GM21576 (cell line): Measurements from ENCODE around the gene TOLLIP.
"Not testable (repeated sequence)": the region's sequence is repeated elsewhere in the genome, so short reads cannot be mapped to it uniquely, and the experiment has no call there.

Experiments
- ATAC-seq: cut with Tn5 transposase; IDR thresholded peaks from one replicate; pipeline ENCODE4 v1.9.1; 2021; ENCODE audit warnings: mild to moderate bottlenecking, moderate library complexity; ENCODE audit not compliant: unreplicated experiment

TOLLIP gene

DNA sequence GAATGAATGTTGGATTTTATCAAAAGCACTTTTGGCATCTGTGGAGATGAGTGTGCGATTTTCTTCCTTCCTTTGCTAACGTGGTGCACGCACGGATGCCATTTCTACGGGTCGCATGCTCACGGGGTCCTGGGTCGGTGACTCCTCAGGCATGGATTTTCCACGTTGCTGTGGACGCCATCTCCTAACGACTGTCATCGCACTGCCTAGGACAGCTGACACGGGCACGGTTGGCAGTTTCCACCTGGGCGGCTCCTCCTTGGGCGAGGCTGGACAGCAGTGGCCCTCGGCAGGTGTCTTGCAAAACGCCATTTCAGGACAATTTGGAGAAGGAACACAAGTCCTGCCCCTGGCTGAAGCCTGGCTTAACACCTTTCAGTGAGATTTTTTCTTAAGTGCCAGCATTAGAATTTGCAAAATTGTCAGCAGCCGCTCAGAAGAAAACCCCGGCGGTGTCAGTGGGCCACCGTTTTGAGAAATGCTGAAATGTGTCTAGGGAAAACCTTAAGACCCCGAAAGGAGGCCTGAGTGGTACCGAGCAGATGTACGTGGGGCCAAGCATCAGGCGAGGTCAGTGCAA is 34.7 kb upstream of the TOLLIP start:
- no peak for ATAC-seq

DNA sequence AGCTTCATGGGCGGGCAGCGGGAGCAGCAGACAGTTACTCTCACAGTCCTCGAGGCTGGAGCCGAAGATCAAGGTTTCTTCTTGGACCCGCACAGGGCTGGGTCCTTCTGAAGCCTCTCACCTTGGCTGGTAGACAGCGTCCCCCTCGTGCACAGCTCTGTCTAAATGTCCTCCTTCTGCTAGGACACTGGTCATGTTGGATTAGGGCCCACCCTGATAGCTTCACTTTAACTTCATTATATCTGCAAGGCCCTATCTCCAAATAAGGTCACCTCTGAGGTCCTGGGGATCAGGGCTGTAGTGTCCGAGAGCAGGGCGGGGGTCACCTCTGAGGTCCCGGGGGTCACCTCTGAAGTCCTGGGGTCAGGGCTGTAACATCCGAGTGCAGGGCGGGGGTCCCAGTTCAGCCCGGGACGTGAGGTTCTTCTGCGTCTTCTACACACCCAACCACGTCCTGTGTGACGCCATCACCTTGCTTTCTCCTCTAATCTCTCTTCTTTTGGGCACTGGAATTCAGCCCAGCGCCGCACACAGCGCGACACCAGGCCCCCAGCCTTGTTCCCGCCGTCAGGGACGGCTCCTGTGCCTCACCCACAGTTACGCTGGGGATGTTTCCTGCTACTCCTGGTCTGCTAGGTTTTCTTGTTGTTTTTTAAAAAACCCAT is 34.1 kb upstream of the TOLLIP start:
- ATAC-seq = no peak

DNA sequence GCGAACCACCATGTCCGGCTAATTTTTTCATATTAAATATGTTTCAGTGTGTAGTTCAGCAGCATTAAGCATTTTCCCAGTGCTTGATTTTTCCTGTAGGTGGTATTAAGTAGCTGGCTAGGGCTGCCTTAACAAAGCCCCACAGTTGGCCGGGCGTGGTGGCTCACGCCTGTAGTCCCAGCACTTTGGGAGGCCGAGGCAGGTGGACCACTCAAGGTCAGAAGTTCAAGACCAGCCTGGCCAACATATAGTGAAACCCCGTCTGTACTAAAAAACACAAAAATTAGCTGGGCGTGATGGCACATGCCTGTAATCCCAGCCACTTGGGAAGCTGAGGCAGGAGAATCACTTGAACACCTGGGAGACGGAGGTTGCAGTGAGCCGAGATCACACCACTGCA is 33.5 kb upstream of the TOLLIP start:
- ATAC-seq = no peak

DNA sequence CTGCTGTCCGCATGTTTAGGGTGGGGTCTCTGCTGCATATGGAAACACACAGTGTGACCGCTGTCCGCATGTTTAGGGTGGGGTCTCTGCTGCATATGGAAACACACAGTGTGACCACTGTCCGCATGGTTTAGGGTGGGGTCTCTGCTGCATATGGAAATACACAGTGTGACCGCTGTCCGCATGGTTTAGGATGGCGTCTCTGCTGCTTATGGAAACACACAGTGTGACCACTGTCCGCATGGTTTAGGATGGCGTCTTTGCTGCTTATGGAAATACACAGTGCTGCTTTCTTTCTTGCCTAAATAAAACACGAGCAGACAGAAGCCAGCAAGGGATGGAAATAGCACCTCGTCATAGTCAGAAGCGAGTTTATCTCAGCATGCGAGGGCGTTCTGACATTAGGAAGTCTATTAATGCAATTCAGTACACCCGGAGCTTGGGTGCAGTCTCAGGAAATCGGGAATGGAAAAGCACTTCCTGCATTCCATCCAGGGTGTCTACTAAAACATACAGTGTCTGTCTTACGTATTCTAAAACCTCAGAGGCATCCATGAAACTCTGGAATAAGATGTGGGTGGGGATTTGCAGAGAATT is 32.6 kb upstream of the TOLLIP start:
- no peak for ATAC-seq

DNA sequence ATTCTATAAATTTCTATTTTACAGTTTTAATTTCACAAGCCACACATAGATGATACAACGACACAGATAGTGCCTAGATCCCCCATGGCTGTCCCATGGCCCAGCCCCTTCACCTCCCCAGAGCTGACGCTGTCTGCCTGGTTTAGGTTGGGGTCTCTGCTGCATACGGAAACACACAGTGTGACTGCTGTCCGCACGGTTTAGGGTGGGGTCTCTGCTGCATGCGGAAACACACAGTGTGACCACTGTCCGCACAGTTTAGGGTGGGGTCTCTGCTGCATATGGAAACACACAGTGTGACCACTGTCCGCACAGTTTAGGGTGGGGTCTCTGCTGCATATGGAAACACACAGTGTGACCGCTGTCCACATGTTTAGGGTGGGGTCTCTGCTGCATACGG is 31.8 kb upstream of the TOLLIP start:
- ATAC-seq = not testable (repeated sequence)

DNA sequence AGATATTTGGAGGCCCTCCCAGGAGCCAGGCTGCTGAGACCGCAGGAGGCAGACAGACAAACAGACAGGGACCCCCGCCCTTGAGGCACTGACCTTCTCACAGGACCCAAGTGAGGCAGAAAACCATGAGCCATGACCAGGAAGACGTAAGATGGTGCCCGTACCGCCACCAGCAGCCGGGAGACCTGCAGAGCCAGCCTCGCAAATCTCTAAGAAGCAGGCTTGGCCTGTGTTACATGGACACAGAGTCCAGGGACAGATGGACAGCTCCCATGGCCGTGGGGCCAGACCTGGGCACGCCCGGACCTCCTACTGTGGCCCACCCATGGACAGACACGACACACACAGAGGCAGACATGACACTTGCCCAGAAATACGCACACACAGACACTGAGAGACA is 30.7 kb upstream of the TOLLIP start:
- ATAC-seq = no peak

DNA sequence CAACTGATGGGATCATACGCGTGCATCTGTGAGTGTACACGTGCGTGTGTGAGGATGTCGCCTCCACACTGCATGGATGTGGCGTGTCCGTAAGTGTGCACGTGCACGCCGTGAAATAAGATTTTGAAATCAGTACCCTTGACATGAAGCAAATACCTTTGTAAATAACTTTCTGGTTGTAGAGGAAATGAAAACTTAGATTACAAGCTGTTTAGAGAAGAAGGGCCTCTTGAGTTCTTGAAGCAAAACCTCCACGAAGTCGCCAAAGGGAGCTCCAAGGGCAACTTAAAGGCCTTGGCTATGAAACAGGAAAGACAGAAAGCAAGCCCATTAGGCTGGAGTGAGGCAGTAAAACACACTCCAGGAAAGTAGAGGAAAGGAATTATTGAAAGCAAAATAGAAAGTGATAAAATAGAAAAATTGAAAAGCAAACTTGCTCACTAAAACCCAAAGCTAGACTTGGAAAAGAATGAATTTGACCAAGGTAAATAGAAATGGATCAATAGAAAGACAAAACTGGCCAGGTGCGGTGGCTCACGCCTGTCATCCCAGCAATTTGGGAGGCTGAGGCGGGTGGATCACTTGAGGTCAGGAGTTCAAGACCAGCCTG is 29.7 kb upstream of the TOLLIP start:
- no peak for ATAC-seq

DNA sequence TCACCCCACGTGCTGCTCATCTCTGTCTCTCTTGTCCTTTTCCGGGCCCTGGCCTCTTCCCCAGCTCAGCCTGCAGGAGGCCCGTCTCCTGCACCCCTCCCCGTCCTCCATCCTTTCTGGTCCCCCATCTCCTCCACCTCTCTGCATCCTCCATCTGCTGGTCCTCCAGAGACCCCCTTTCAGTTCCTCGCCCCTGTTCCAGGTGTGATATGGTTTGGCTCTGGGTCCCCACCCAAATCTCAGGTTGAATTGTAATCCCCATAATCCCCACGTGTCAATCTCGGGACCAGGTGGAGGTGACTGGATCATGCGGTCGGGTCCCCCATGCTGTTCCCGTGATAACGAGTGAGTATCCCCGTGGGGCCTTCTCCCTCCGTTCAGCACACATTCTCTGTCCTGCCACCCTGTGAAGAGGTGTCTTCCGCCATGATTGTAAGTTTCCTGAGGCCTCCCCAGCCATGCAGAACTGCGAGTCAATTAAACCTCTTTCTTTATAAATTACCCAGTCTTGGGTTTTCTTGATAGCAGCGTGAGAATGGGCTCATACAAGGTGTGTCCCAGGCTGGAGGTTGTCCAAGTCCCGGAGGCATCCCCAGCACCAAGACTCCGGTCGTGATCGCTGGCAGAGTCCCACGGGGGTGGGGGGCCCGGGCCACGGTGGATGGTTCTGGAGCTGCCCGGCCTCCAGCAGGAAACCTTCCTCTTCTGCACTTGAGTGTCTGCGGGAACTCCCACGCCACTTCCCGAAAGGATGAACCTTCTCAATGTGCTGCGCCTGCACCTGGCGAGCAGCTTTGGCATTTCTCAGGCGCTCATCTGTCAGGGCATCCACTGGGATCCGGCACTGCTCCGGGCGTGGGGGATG is 29.0 kb upstream of the TOLLIP start:
- no peak for ATAC-seq

DNA sequence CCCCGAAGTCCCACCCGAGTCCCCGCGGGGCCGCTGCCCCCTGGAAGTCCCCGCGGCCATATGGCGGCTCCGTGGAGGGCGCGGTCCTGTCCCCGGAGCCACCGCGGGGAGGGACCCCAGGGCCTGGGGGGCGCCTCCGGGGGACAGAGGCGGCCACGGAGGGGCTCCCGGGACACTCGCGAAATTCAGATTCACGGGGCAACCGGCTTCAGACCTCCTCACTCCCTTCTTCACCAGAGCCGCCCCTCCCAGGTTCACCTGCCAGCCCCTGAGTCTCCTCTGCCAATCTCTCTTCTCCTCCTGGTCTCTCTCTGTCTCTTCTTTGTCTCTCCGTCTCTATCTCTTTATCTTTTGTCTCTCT is 28.2 kb upstream of the TOLLIP start:
- no peak for ATAC-seq

DNA sequence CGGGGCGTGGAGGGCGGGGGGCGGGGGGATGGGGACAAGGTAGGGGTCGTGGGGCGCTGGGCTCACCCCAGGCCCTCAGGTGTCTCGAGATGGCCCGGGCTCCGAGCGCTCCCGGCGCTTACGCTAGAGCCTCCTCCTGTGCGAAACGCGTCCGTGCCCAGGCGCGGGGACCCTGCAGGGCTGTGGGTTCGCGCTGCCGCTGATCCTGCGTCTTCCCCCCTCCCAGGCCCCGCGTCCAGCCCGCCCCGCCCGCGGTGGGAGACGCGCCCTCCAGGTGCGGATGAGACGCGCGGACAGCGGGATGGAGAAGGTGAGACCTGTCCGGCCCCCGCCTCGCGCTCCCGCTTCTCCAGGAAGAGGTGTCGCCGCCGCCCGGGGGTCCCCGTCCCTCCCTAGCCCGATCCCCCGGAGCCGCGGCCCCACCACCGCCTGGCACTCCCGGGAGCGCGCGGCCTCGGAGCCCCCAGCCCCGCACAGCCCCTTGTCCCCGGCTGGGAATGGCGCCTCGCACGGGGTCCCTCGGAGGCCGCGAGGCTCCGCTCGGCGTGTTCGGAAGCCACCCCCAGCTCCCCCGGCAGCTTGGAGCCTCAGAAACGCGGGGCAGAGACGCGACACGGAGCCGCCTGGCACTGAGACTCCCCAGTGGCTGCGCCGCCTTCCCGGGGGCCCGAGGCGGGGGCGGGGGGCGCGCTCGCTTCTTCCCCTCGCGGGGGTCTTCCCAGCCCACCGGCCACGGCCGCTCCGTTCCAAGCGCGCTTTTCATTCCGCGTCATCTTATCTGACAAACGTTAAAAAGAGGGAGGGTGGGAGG is 27.6 kb upstream of the TOLLIP start:
- no peak for ATAC-seq

DNA sequence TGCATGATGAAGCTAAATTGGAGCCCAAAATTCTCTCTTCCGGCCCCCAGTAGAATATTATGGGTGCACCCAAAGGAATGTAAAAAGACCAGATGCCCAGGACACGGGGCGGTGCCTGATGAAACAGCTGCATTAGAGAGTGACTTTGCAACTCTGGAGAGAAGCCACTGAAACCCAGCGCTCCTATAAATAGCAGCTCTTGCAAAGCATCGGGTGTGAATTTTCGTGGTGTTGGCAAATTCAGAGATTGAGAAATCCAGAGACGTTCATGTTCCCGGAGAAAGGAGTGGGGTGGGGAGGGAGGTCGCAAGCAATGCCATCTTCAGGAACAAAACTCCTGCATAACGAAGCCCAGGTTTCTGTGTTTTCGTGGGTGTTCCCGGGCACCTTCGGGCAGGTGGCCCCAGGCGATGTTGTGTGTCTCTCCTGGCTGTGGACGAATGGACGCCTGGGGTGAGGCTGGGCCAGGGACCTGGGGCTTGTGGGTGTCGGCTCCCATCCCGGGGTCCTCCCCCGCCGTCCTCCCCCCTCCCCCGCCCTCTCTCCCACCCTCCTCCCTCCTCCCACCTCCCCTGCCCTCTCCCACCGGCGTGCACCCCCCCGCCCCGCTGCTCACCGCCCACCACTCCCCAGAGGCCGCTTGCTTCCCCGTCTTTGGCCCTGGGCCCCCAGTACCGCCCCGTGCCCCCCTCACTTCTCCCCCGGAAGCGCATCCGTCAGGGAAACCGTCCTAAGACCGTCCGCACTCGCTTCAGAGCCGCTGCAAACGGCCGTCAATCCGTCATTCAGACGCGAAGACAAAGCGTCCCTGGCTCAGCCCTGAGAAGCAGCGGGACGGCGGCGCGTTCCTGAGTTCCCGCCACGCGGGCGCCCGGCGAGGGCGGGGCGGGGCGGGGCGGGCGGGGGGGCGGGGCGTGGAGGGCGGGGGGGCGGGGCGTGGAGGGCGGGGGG is 26.7 kb upstream of the TOLLIP start:
- no peak for ATAC-seq

DNA sequence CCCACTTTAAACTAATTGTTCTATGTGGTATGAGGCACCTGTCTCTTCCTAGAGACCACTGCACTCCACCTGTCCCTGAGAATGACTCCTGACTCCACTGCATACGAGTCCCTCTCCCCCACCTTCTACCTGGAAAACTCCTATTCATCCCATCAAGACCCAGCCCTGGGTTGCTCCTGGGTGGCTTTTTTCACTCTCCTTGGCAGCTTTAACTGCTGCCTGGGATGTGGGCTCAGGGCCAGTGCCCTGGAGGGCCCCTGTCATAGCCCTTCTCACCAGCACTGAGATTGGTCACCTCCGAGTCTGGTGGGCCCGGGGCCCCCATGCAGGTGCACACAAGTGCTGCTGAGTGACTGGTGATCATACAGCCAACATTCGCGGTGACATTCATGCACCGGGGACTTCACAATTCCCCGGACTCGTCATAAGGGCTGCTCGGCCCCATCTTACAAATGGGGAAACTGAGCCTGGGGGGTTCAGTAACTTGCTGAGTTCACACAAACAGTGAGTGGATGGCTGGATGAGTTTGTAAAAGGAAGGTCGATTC is 25.9 kb upstream of the TOLLIP start:
- no peak for ATAC-seq

DNA sequence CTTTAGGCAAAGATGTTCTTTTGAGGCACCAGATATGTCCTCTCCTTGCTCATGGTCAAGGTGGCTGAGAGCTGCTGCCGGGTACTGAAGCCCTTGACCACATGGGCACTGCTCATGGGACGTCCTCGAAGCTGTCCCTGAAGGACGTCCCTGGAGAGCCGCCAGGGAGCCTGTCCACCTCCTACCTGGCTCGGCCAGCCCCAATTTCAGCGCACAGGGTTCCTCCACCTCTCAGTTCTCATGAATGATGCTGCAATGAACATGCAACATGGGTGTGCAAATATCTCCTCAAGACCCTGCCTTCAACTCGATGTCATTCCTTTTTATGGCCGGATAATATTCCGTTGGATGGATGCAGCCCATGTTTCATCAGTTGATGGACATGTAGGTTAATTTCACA is 24.4 kb upstream of the TOLLIP start:
- no peak for ATAC-seq

DNA sequence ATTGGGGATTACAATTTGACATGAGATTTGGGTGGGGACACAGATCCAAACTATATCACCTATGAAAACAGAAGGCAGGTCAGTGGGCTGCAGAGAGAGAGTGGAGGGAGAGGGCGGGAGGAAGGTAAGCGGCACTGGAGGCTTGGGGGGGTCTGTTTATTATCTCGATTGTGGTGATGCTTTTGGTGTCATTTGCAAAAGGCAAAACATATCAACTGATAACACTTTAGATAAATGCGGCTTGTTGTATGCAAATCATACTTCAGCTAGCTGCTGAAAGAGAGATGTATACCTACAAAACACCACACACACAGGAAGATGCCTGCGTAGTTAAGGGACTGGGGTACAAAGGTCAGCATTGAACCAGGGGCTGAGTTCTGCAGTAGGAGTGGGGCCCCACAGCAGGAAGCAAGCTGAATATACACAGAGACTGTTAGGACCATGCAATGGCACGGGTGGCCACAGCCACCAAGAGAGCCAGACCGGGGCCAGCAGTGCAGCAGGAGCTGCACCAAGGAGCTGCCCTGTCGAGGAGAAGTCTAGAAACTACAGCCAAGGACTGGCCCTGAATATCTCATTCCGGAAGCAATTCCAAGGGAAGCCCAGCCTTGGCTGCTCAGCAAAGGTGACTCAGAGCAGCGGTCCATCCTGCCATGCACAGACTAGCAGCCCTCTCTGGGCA is 23.8 kb upstream of the TOLLIP start:
- ATAC-seq = no peak

DNA sequence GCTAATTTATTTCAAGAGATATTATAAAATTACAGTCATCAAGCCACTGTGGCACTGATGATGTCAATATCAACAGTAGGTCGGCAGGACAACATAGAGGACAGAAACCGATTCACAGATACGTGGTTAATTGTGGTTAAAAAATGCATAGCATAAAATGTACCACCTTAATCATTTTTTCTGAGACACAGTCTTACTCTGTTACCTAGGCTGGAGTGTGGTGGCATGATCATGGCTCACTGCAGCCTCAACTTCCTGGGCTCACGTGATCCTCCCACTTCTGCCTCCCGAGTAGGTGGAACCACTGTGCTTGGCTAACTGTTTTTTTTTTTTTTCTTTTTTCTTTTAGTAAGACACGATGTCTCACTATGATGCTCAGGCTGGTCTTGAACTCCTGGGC is 21.0 kb upstream of the TOLLIP start:
- no peak for ATAC-seq

DNA sequence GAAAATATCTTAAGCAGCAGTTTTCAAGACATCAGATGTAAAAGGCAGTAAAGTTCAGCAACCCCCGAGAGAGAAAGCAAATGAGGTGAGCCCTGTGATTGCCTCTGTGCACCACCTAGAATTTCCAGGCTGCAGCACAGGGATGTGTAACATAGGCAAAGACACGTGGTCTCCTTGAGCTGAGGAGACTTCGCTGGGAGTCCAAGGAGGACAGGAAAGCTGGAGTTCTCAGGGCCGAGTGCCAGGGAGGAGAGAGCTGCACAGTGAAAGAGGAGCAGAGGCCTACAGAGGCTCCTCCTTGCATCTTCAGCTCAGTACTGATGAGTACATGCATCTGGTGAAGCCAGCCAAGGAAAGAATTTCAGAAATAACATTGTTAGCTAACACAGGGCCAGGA is 17.6 kb upstream of the TOLLIP start:
- ATAC-seq = no peak

DNA sequence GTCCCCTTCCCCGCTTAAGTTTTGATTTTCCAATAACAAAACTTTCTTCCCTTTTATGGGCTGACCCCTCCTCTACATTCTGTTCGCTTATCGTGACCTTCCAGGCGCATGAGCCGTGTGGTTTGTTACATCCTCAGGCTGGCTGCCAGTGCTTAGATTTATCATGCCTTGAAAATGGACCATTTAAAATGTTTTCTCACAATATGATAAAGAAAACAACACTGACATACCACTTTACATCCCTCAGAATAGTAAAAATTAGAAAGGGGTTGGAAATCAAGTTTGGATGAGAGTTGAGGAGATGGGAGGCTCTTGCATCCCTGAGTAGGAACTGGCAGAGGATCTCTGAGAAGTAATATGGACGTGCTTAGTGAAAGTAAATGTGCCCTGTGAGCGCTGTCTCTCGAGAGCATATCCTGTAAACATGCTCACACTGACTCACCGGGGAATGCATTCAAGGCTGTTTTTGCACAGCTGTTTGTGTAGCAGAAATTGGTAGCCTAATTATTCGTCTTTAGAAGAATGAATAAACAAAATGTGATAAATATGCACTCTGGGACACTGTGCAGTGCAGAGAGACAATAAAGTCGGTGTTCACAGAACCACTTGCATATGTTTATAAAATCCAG is 17.1 kb upstream of the TOLLIP start:
- ATAC-seq = no peak

DNA sequence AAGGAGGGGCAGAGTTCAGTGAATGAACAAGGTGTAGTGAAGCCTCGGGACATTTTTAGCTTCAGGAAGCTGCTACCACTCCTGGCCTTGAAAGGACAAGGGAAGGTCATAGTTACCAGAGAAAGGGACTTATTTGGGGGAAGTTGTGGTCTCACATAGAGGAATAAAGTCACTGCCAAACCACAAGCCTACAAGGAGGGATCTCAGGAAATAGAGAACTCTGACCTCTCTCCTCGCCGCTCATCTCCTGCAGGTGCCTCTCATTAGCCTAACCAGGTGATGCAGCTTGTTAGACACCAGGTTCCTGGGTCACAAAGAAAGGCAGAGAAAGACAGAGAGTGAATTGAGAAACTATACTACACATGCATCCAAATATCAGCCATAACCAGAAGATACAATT is 14.3 kb upstream of the TOLLIP start:
- no peak for ATAC-seq
